ENCODE data around the gene CDH23.

DNA sequence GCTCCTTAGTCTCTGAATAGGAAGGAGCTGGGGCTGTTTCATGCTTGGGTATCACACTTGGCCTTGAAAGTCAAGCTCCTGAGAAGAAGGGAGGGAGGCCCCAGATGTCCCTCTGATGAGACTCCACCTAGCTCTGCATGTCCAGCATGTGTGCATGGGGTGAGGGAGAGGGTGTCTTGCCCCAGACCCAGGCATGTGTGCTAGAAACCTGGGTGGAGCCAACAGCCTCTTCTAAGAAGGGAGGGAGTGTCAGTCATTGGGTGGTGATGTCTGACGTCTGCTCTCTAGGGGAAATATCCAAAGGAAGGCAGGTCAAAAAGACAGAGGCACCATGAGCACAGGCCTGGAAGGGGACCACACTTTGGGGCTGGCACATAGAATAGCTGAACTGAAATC lies 159.0 kb downstream of the CDH23 start:
- TF ChIP-seq BACH2 (CRISPR knock-in tag; IDR thresholded peaks at IDR 0.05; ENCODE audit: borderline replicate concordance): no peak
- TF ChIP-seq, protein P1, sequence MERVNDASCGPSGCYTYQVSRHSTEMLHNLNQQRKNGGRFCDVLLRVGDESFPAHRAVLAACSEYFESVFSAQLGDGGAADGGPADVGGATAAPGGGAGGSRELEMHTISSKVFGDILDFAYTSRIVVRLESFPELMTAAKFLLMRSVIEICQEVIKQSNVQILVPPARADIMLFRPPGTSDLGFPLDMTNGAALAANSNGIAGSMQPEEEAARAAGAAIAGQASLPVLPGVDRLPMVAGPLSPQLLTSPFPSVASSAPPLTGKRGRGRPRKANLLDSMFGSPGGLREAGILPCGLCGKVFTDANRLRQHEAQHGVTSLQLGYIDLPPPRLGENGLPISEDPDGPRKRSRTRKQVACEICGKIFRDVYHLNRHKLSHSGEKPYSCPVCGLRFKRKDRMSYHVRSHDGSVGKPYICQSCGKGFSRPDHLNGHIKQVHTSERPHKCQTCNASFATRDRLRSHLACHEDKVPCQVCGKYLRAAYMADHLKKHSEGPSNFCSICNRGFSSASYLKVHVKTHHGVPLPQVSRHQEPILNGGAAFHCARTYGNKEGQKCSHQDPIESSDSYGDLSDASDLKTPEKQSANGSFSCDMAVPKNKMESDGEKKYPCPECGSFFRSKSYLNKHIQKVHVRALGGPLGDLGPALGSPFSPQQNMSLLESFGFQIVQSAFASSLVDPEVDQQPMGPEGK (CRISPR knock-in tag; IDR thresholded peaks at IDR 0.05; ENCODE audit: borderline replicate concordance): no peak
- no peak for TF ChIP-seq ZNF8 (CRISPR knock-in tag; IDR thresholded peaks at IDR 0.05)
- no peak for TF ChIP-seq ISL1 (CRISPR knock-in tag; IDR thresholded peaks at IDR 0.05)
- TF ChIP-seq ZFP30 (CRISPR knock-in tag; IDR thresholded peaks at IDR 0.05): no peak
- no peak for TF ChIP-seq CSRNP3 (CRISPR knock-in tag; IDR thresholded peaks at IDR 0.05)
- TF ChIP-seq ARNTL (CRISPR knock-in tag; IDR thresholded peaks at IDR 0.05; ENCODE audit: borderline replicate concordance, low read depth): no peak
- TF ChIP-seq TOX (CRISPR knock-in tag; IDR thresholded peaks at IDR 0.05; ENCODE audit: borderline replicate concordance): no peak
- no peak for TF ChIP-seq ZNF565 (CRISPR knock-in tag; conservative IDR thresholded peaks at IDR 0.05; ENCODE audit: low read depth)
- TF ChIP-seq TCF4 (CRISPR knock-in tag; IDR thresholded peaks at IDR 0.05; ENCODE audit: borderline replicate concordance): no peak
- TF ChIP-seq ESRRG (CRISPR knock-in tag; IDR thresholded peaks at IDR 0.05): no peak
- no peak for TF ChIP-seq GLIS3 (CRISPR knock-in tag; IDR thresholded peaks at IDR 0.05)
